Nephron (organoid): ENCODE results near the gene GLRA2.

Experiments
- H3K27ac Mint-ChIP-seq, 3 experiments: 2 replicates each; pipeline ENCODE4 v1.8.0; 2020; ENCODE audit warnings: mixed read lengths in 3 of 3, mild to moderate bottlenecking in 2 of 3, moderate library complexity in 1 of 3
- H3K27me3 Mint-ChIP-seq: 2 replicates; pipeline ENCODE4 v1.8.0; 2021; ENCODE audit warnings: low read depth, mild to moderate bottlenecking, moderate library complexity, mixed read lengths
- H3K36me3 Mint-ChIP-seq: 2 replicates; pipeline ENCODE4 v1.8.0; 2020; ENCODE audit warnings: low read depth, mixed read lengths
- H3K4me1 Mint-ChIP-seq: 2 replicates; pipeline ENCODE4 v1.8.0; 2020; ENCODE audit warnings: mixed read lengths
- H3K4me3 Mint-ChIP-seq, 3 experiments: 2 replicates each; pipeline ENCODE4 v1.8.0; 2020; ENCODE audit warnings: mild to moderate bottlenecking in 3 of 3, mixed read lengths in 3 of 3, moderate library complexity in 2 of 3
- H3K9me3 Mint-ChIP-seq: 2 replicates; pipeline ENCODE4 v1.8.0; 2020; ENCODE audit warnings: mixed read lengths
- TF ChIP-seq, protein P1 (sequence below), 3 experiments: fragments of 200-600 bp; sonication (generic); IDR thresholded peaks; one replicate each; pipeline ENCODE4 v1.5.0; 2021; ENCODE audit warnings: antibody characterized with exemption in 3 of 3; ENCODE audit not compliant: unreplicated experiment in 3 of 3

GLRA2 gene

DNA sequence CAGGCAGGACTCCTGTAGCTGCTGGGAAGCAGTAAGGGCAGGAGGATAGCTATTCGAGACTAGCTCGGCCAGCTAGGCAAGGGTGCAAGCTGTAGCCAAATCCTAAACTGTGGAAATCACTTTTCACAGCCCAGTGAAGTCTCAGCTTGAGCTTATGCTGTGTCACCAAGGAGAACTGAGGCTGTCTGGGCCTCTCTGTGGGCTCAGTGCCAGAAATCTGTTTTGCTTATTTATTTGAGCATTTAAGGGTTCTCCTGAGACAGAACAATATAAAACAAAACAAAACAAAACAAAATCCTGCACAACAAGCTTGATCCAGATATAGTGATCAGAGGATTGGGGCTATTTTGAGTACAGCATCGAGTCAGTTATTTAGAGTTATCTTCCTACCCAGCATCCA, 246.1 kb downstream of the GLRA2 start:
- TF ChIP-seq, protein P1, sequence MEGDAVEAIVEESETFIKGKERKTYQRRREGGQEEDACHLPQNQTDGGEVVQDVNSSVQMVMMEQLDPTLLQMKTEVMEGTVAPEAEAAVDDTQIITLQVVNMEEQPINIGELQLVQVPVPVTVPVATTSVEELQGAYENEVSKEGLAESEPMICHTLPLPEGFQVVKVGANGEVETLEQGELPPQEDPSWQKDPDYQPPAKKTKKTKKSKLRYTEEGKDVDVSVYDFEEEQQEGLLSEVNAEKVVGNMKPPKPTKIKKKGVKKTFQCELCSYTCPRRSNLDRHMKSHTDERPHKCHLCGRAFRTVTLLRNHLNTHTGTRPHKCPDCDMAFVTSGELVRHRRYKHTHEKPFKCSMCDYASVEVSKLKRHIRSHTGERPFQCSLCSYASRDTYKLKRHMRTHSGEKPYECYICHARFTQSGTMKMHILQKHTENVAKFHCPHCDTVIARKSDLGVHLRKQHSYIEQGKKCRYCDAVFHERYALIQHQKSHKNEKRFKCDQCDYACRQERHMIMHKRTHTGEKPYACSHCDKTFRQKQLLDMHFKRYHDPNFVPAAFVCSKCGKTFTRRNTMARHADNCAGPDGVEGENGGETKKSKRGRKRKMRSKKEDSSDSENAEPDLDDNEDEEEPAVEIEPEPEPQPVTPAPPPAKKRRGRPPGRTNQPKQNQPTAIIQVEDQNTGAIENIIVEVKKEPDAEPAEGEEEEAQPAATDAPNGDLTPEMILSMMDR (IDR thresholded peaks at IDR 0.05; ENCODE audit: unreplicated experiment in 3 of 3), result no peak
- H3K4me3 Mint-ChIP-seq, result no peak overlapping the region
- peaks cover 15% of the 10 kb centered on the region for H3K9me3 Mint-ChIP-seq
- H3K36me3 Mint-ChIP-seq, result no peaks in the 10 kb centered on the region
- no peaks in the 10 kb centered on the region for H3K27me3 Mint-ChIP-seq
- no peak overlapping the region for H3K27ac Mint-ChIP-seq
- H3K4me1 Mint-ChIP-seq, result no peaks in the 10 kb centered on the region

DNA sequence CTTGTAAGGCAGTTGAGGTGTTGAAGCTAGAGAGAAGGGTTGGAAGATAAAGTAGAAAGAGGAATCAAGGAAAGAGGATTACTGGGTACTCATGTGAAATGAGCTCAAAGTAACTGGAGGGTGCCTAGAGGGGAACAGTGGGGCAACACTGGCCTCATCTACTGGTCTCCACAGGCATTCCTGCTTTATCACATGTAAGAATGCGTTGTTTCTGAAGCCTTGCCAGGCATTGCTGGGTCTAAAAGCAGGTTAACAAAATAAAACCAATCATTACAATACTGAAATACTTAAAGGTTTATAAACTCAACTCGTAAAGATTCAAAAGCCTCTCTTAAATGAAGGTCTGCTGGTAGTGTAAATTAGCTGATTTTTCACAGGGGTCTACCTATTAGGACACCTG, 247.6 kb downstream of the GLRA2 start:
- no peak overlapping the region for H3K27ac Mint-ChIP-seq
- no peaks in the 10 kb centered on the region for H3K27me3 Mint-ChIP-seq

DNA sequence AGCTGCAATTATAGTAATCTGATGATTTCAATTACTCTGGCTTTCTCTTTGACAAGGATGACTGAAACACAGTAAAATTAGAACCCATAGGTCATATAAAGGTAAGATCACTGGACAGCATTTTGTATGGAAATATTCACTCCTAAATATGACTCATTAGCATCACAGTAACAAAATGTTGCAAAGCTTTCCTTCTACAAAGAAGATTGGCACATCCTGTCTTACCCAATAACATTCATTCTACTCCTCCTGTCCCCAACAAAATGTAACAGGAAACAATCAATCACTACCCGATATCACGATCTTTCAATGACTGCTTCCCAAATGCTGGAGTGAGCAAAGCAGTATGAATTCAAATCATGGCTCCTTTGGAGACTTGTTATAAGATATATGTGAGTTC, 248.2 kb downstream of the GLRA2 start:
- no peaks in the 10 kb centered on the region for H3K36me3 Mint-ChIP-seq
- H3K4me1 Mint-ChIP-seq, result no peaks in the 10 kb centered on the region
- H3K27me3 Mint-ChIP-seq, result no peaks in the 10 kb centered on the region
- TF ChIP-seq, protein P1 (IDR thresholded peaks at IDR 0.05; ENCODE audit: unreplicated experiment in 3 of 3), result no peak
- peaks cover 4% of the 10 kb centered on the region for H3K9me3 Mint-ChIP-seq
- no peak overlapping the region for H3K27ac Mint-ChIP-seq
- H3K4me3 Mint-ChIP-seq, result no peak overlapping the region

More for the DNA sequence above, 247.6 kb downstream of the GLRA2 start:
- TF ChIP-seq, protein P1 (IDR thresholded peaks at IDR 0.05; ENCODE audit: unreplicated experiment in 3 of 3), result no peak
- Mint-ChIP-seq H3K4me3 (no peak overlapping the region), H3K4me1 (no peaks in the 10 kb centered on the region), H3K9me3 (peaks cover 4% of the 10 kb centered on the region), H3K36me3 (no peaks in the 10 kb centered on the region)

DNA sequence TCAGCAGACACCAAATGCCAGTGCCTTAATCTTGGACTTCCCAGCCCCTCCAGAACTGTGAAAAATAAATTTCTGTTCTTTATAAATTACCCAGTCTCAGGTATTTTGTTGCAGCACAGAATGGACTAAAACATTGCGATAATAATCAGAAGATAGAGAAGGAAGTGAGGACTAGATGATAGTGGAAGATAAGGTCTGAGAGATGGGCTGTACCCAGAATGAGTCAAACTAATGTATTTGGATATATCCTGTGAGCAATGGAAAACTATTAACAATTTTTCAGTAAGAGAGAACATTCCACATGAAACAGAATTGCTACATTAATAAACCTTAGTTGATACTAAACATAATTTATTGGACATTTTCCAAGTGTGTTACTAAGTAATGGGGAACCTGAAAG, 250.2 kb downstream of the GLRA2 start:
- peaks cover 4% of the 10 kb centered on the region for H3K9me3 Mint-ChIP-seq
- no peak overlapping the region for H3K27ac Mint-ChIP-seq
- H3K36me3 Mint-ChIP-seq, result no peaks in the 10 kb centered on the region
- no peaks in the 10 kb centered on the region for H3K27me3 Mint-ChIP-seq
- H3K4me1 Mint-ChIP-seq, result no peaks in the 10 kb centered on the region
- H3K4me3 Mint-ChIP-seq, result no peak overlapping the region
- TF ChIP-seq, protein P1 (IDR thresholded peaks at IDR 0.05; ENCODE audit: unreplicated experiment in 3 of 3), result no peak
